Endothelial cell of umbilical vein (primary cell): ENCODE measurements around the gene PDE11A. TPM values are rescaled to one million over a fixed set of nuclear protein-coding genes. Genes with fewer than 3 reads are reported as not detected.

Experiments used
- BruUV-seq: library from RNA; stranded (reverse); fragments of 400-500 nt; replicated peaks from 2 replicates; lab custom pipeline; 2021; lab: Mats Ljungman, UMichigan
- CTCF ChIA-PET: fragments of 300-600, 350-600 bp; sonication (Branson Sonifier 250); formaldehyde crosslinking; loops from one replicate; lab custom pipeline; 2021; ENCODE audit warnings: antibody characterized with exemption, inconsistent platforms; lab: Charles Lee
- POLR2A ChIA-PET: fragments of 300-600, 350-600 bp; sonication (Branson Sonifier 250); formaldehyde crosslinking; loops from one replicate; lab custom pipeline; 2021; ENCODE audit warnings: antibody characterized with exemption, inconsistent platforms; lab: Charles Lee
- DNase-seq: peaks from one replicate; pipeline ENCODE4 v3.0.0-alpha.2; 2011; ENCODE audit warnings: low read depth, low spot score
- FAIRE-seq: peaks from 2 replicates; lab custom pipeline; 2011; peaks lifted over from hg19 to GRCh38; lab: Jason Lieb, UNC
- H2AFZ ChIP-seq: 2 replicates; pipeline ENCODE4 v1.6.0; 2012; ENCODE audit warnings: low read depth, low read length, control low read depth, inconsistent platforms
- H3K27ac ChIP-seq: 2 replicates; pipeline ENCODE4 v1.5.1; 2011; ENCODE audit warnings: low read depth, mild to moderate bottlenecking, control low read depth, low read length, moderate library complexity; ENCODE audit not compliant: insufficient read depth
- H3K27me3 ChIP-seq, 2 experiments: 2 replicates each; pipeline versions ENCODE4 v1.6.0 to v1.6.1; 2011; ENCODE audit warnings: low read length in 2 of 2, mixed read lengths in 1 of 2; ENCODE audit not compliant: control insufficient read depth in 2 of 2, insufficient read depth in 2 of 2
- H3K36me3 ChIP-seq, 2 experiments: 2 replicates in 1 of 2; 3 replicates in 1 of 2; pipeline ENCODE4 v1.5.1; 2011; ENCODE audit warnings: low read length in 2 of 2, mild to moderate bottlenecking in 1 of 2, moderate library complexity in 1 of 2; ENCODE audit not compliant: control insufficient read depth in 2 of 2, insufficient read depth in 2 of 2; ENCODE audit errors: extremely low read depth in 1 of 2
- H3K4me1 ChIP-seq: 3 replicates; pipeline ENCODE4 v1.5.1; 2011; ENCODE audit warnings: mild to moderate bottlenecking, low read length; ENCODE audit not compliant: control insufficient read depth, insufficient read depth; ENCODE audit errors: extremely low read depth
- H3K4me2 ChIP-seq: 2 replicates; pipeline ENCODE4 v1.6.1; 2011; ENCODE audit warnings: low read length, control low read depth, mixed read lengths; ENCODE audit not compliant: insufficient read depth
- H3K4me3 ChIP-seq, 3 experiments: fragments of 200-600 bp in 1 of 3; sonication (generic), shearing (Covaris generic) in 1 of 3; replicated peaks in 1 of 3; 2 replicates each; pipeline ENCODE4 v1.5.1; 2011 to 2016; ENCODE audit warnings: control low read depth in 3 of 3, low read length in 3 of 3, mild to moderate bottlenecking in 2 of 3, inconsistent platforms in 1 of 3, low read depth in 1 of 3, moderate library complexity in 1 of 3; ENCODE audit not compliant: insufficient read depth in 1 of 3
- H3K79me2 ChIP-seq: 2 replicates; pipeline ENCODE4 v1.6.0; 2012; ENCODE audit warnings: low read length, inconsistent platforms; ENCODE audit not compliant: control insufficient read depth, insufficient read depth
- H3K9ac ChIP-seq: replicated peaks from 2 replicates; pipeline ENCODE3; 2011; ENCODE audit warnings: low read length, control low read depth; ENCODE audit not compliant: insufficient read depth; ENCODE audit errors: extremely low read depth
- H3K9me1 ChIP-seq: replicated peaks from 3 replicates; pipeline ENCODE4 v1.6.0; 2011; ENCODE audit warnings: mild to moderate bottlenecking, low read length; ENCODE audit not compliant: control insufficient read depth, insufficient read depth; ENCODE audit errors: extremely low read depth
- H3K9me3 ChIP-seq: replicated peaks from 2 replicates; pipeline ENCODE4 v1.5.1; 2012; ENCODE audit warnings: low read length, inconsistent platforms; ENCODE audit not compliant: control insufficient read depth, insufficient read depth
- H4K20me1 ChIP-seq: replicated peaks from 2 replicates; pipeline ENCODE3; 2011; ENCODE audit warnings: mild to moderate bottlenecking, low read length; ENCODE audit not compliant: control insufficient read depth, insufficient read depth; ENCODE audit errors: extremely low read depth
- CTCF ChIP-seq, 2 donors: IDR thresholded peaks; 1 replicate in 1 of 2; 2 replicates in 1 of 2; pipeline ENCODE4 v1.5.1; 2011; ENCODE audit warnings: low read length in 2 of 2, mild to moderate bottlenecking in 2 of 2, moderate library complexity in 2 of 2, control low read depth in 1 of 2, inconsistent platforms in 1 of 2, low read depth in 1 of 2; ENCODE audit not compliant: insufficient read depth in 1 of 2; ENCODE audit errors: extremely low read depth in 1 of 2
- EZH2 ChIP-seq: IDR thresholded peaks from 2 replicates; pipeline ENCODE4 v1.6.1; 2012; ENCODE audit warnings: borderline replicate concordance, low read depth, mild to moderate bottlenecking, moderate library complexity, low read length, inconsistent platforms; ENCODE audit not compliant: severe bottlenecking
- FOS ChIP-seq: IDR thresholded peaks from 2 replicates; pipeline ENCODE4 v1.6.1; 2011; ENCODE audit warnings: mild to moderate bottlenecking, low read length, moderate library complexity, borderline replicate concordance; ENCODE audit not compliant: insufficient read depth
- GATA2 ChIP-seq: IDR thresholded peaks from 2 replicates; pipeline ENCODE4 v1.7.0; 2011; ENCODE audit warnings: low read depth, mild to moderate bottlenecking, moderate library complexity, mixed read lengths, low read length; ENCODE audit not compliant: insufficient read length, insufficient read depth
- JUN ChIP-seq: IDR thresholded peaks from 2 replicates; pipeline ENCODE4 v1.6.1; 2011; ENCODE audit warnings: borderline replicate concordance, low read depth; ENCODE audit not compliant: insufficient read length, insufficient read depth
- MAX ChIP-seq: IDR thresholded peaks from 2 replicates; pipeline ENCODE4 v1.6.1; 2011; ENCODE audit not compliant: insufficient read depth, insufficient read length
- MYC ChIP-seq: IDR thresholded peaks from one replicate; pipeline ENCODE4 v1.6.1; 2011; ENCODE audit warnings: mild to moderate bottlenecking, low read depth, low read length
- POLR2A ChIP-seq: IDR thresholded peaks from 2 replicates; pipeline ENCODE4 v1.6.1; 2012; ENCODE audit warnings: low read depth, mild to moderate bottlenecking, control low read depth, low read length
- POLR2AphosphoS5 ChIP-seq: IDR thresholded peaks from 2 replicates; pipeline ENCODE4 v1.6.1; 2012; ENCODE audit warnings: low read depth, mild to moderate bottlenecking, control low read depth, low read length, moderate library complexity; ENCODE audit not compliant: insufficient read depth
- dilution Hi-C: fragments of 300-500 bp; cut with MboI; formaldehyde crosslinking; loops from one replicate; pipeline ENCODE4 v1.15.0; 2019; ENCODE audit warnings: low sequenced_read_pairs; ENCODE audit not compliant: extremely low pct_ligation_motif_present
- intact Hi-C: fragments of 100-400 bp; cut with micrococcal nuclease; formaldehyde crosslinking; loops from one replicate; pipeline ENCODE4 v1.10.0; 2022
- polyA plus RNA-seq, 4 experiments: library from polyadenylated mRNA; depleted of rRNA in 3 of 4; stranded (reverse) in 3 of 4; unstranded in 1 of 4; fragments of >200 nt; gene quantifications; 2 replicates each; pipeline versions ENCODE4 v1.2.1 to v1.2.3, GENCODE V29; 2011 to 2012; ENCODE audit warnings: missing spikeins in 1 of 4
- total RNA-seq: library from RNA; stranded (reverse); gene quantifications from 2 replicates; pipeline ENCODE4 v1.2.3, GENCODE V29; 2021

PDE11A gene
- total and polyA plus RNA-seq, 2 donors (not counting 3 experiments of a cell fraction or from before 2014, with no cell fraction given), result 0.07 to 0.51 TPM

- POLR2A ChIA-PET, result no interaction called here
- Histone ChIP-seq H3K4me1 (no peaks in the 10 kb centered on the region), H3K27ac (no peak overlapping the region), H4K20me1 (no peaks in the 10 kb centered on the region), H3K4me3 (no peak overlapping the region), H3K4me2 (no peak overlapping the region), H3K9me3 (no peaks in the 10 kb centered on the region), H3K36me3 (no peaks in the 10 kb centered on the region), H3K79me2 (no peaks in the 10 kb centered on the region), H3K27me3 (no peaks in the 10 kb centered on the region), H2AFZ (no peak overlapping the region), H3K9me1 (no peaks in the 10 kb centered on the region), H3K9ac (no peak overlapping the region)
- dilution Hi-C loops, result no loop called here
- intact Hi-C loops, result no loop called here
- CTCF ChIA-PET, result no interaction called here
- BruUV-seq, result no TSS peak
- FAIRE-seq (no peak), DNase-seq (no peak)
- TF ChIP-seq MAX (no peak), MYC (no peak), POLR2AphosphoS5 (no peak), EZH2 (no peak), CTCF (IDR thresholded peaks at IDR 0.05; ENCODE audit: extremely low read depth in 1 of 2, insufficient read depth in 1 of 2, low read depth in 1 of 2, low read length in 2 of 2) (no peak), FOS (no peak), JUN (no peak), POLR2A (no peak), GATA2 (no peak)
Observed at GRCh38 chr2:177828557-177828956, 244.0 kb downstream of the PDE11A start.
